Measurements from ENCODE around the gene CHST10.

CHST10 gene

DNA sequence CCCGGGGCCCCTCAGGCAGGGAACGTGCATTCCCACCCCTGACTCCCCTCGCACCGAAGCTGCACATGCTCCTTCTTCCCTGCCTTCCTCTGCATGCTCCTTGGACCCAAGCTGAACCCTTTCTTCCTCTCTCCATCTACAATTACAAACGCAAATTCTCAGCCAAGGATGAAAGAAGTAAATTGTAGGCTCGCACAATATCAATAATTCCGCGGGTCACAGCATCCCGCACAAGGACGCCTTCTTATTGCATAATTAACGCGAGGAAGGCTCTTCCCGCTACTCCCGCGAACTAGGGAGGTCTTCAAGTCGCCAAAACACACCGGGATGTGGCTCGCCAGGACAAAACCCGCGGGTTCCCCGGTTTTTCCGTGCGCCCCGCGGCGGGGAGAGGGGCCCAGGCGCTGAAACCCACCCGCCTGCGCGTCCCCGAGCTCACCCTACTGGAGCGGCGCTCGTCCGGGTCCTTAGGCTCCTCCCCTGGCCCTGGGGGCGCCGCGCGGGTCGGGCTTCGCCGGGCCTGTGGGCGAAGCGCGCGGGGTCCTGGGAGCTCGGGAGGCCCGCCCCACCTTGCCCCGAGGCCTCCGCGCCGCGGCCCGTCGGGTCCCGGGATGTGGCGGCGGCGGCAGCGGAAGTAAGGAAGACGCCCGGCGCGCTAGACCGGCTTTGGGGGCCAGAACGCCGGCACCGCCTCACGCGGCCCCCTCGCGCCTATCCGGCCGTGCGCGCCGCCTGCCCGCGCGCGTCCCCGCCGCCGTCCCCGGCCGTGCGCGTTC, at the start of gene CHST10:
Gene CHST10 (minus strand): TSS at position 734 of the 776 bp plus-strand sequence. CDS start 10,993 bp downstream, outside the sequence.
- peaks cover 0 to 19% of the 10 kb centered on the region in 2 experiments; a peak in 1 of 3 replicates for H3K36me3 ChIP-seq (ENCODE audit: control insufficient read depth in 2 of 2, insufficient read depth in 1 of 2, low read length in 2 of 2)
- no peaks in the 10 kb centered on the region for H3K9me3 ChIP-seq (ENCODE audit: control insufficient read depth, insufficient read depth, low read depth, low read length)
- ChIA-PET POLR2A (no interaction called here), CTCF (interaction anchor here (0.5 to 2.6 kb wide), 5 partner anchors 8 to 863 kb away, joined by 3 to 8 read pairs (median 3); no protein-coding TSS in a partner anchor)
- H3K27ac ChIP-seq (ENCODE audit: extremely low read depth, low read depth, low read length) = peak within 1 kb of the TSS; percentile 76
- H3K4me3 ChIP-seq (ENCODE audit: low read depth, low read length) = peak within 1 kb of the TSS; percentile 55
- no peaks in the 10 kb centered on the region for H3K4me1 ChIP-seq (ENCODE audit: control insufficient read depth, insufficient read depth, low read length)
- no peak for TF ChIP-seq ZNF785 (tag by site-specific recombination; IDR thresholded peaks at IDR 0.05)
- no peak for TF ChIP-seq ZNF266 (tag by site-specific recombination; IDR thresholded peaks at IDR 0.05; ENCODE audit: low read depth)
- TF ChIP-seq ZNF660 (tag by site-specific recombination; IDR thresholded peaks at IDR 0.05) = peak; percentile 75
- no peak for TF ChIP-seq ZNF777 (tag by site-specific recombination; IDR thresholded peaks at IDR 0.05; ENCODE audit: borderline replicate concordance)
- TF ChIP-seq ZNF837 (tag by site-specific recombination; IDR thresholded peaks at IDR 0.05) = no peak
- TF ChIP-seq BCL11A (tag by site-specific recombination; IDR thresholded peaks at IDR 0.05; ENCODE audit: low read depth) = no peak
- TF ChIP-seq ZNF335 (tag by site-specific recombination; conservative IDR thresholded peaks at IDR 0.05) = peak; percentile 77
- TF ChIP-seq ZNF16 (tag by site-specific recombination; IDR thresholded peaks at IDR 0.05; ENCODE audit: low read depth) = no peak
- TF ChIP-seq ZNF138 (tag by site-specific recombination; IDR thresholded peaks at IDR 0.05; ENCODE audit: borderline replicate concordance) = no peak
- TF ChIP-seq ZNF776 (tag by site-specific recombination; IDR thresholded peaks at IDR 0.05; ENCODE audit: borderline replicate concordance) = no peak
- 0 out of 2 replicates have a peak, but pooled peaks have one; percentile 21 for TF ChIP-seq ZNF501 (tag by site-specific recombination; IDR thresholded peaks at IDR 0.05)
- TF ChIP-seq ZNF747 (tag by site-specific recombination; IDR thresholded peaks at IDR 0.05) = no peak
- peak; percentile 13; the same call in 1 of the 2 replicates for TF ChIP-seq ZNF76 (tag by site-specific recombination; IDR thresholded peaks at IDR 0.05; ENCODE audit: borderline replicate concordance, low read depth)
- TF ChIP-seq ZNF202 (tag by site-specific recombination; IDR thresholded peaks at IDR 0.05; ENCODE audit: borderline replicate concordance) = no peak
- TF ChIP-seq ZNF623 (tag by site-specific recombination; IDR thresholded peaks at IDR 0.05) = no peak
- no peak for TF ChIP-seq EGR2 (tag by site-specific recombination; IDR thresholded peaks at IDR 0.05; ENCODE audit: low read depth)
- TF ChIP-seq ZBTB48 (tag by site-specific recombination; IDR thresholded peaks at IDR 0.05) = 0 out of 2 replicates have a peak, but pooled peaks have one; percentile 46
- TF ChIP-seq ZNF354C (tag by site-specific recombination; IDR thresholded peaks at IDR 0.05; ENCODE audit: borderline replicate concordance, low read depth) = no peak
- no peak for TF ChIP-seq ZNF423 (tag by site-specific recombination; IDR thresholded peaks at IDR 0.05)
- no peak for TF ChIP-seq ZNF548 (tag by site-specific recombination; IDR thresholded peaks at IDR 0.05)
- TF ChIP-seq, protein P1, sequence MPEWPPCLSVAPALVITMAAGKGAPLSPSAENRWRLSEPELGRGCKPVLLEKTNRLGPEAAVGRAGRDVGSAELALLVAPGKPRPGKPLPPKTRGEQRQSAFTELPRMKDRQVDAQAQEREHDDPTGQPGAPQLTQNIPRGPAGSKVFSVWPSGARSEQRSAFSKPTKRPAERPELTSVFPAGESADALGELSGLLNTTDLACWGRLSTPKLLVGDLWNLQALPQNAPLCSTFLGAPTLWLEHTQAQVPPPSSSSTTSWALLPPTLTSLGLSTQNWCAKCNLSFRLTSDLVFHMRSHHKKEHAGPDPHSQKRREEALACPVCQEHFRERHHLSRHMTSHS (tag by site-specific recombination; IDR thresholded peaks at IDR 0.05) = no peak
- peak; percentile 39; the same call in 1 of the 2 replicates for TF ChIP-seq CTCF (tag by site-specific recombination; IDR thresholded peaks at IDR 0.05)
- no peak for TF ChIP-seq ZNF37A (tag by site-specific recombination; IDR thresholded peaks at IDR 0.05)
- TF ChIP-seq, protein P2, sequence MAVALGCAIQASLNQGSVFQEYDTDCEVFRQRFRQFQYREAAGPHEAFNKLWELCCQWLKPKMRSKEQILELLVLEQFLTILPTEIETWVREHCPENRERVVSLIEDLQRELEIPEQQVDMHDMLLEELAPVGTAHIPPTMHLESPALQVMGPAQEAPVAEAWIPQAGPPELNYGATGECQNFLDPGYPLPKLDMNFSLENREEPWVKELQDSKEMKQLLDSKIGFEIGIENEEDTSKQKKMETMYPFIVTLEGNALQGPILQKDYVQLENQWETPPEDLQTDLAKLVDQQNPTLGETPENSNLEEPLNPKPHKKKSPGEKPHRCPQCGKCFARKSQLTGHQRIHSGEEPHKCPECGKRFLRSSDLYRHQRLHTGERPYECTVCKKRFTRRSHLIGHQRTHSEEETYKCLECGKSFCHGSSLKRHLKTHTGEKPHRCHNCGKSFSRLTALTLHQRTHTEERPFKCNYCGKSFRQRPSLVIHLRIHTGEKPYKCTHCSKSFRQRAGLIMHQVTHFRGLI (tag by site-specific recombination; IDR thresholded peaks at IDR 0.05) = no peak
- TF ChIP-seq, protein P3, sequence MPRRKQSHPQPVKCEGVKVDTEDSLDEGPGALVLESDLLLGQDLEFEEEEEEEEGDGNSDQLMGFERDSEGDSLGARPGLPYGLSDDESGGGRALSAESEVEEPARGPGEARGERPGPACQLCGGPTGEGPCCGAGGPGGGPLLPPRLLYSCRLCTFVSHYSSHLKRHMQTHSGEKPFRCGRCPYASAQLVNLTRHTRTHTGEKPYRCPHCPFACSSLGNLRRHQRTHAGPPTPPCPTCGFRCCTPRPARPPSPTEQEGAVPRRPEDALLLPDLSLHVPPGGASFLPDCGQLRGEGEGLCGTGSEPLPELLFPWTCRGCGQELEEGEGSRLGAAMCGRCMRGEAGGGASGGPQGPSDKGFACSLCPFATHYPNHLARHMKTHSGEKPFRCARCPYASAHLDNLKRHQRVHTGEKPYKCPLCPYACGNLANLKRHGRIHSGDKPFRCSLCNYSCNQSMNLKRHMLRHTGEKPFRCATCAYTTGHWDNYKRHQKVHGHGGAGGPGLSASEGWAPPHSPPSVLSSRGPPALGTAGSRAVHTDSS (tag by site-specific recombination; IDR thresholded peaks at IDR 0.05) = 0 out of 2 replicates have a peak, but pooled peaks have one; percentile 15
- TF ChIP-seq ZNF677 (tag by site-specific recombination; IDR thresholded peaks at IDR 0.05) = no peak
- TF ChIP-seq OSR2 (tag by site-specific recombination; IDR thresholded peaks at IDR 0.05) = no peak
- TF ChIP-seq HOXC10 (CRISPR knock-in tag; IDR thresholded peaks at IDR 0.05) = 0 out of 2 replicates have a peak, but pooled peaks have one; percentile 51
- TF ChIP-seq ZBTB8A (tag by site-specific recombination; IDR thresholded peaks at IDR 0.05) = 0 out of 2 replicates have a peak, but pooled peaks have one; percentile 14
- no peak for TF ChIP-seq MZF1 (tag by site-specific recombination; IDR thresholded peaks at IDR 0.05; ENCODE audit: borderline replicate concordance)
- TF ChIP-seq OVOL3 (tag by site-specific recombination; IDR thresholded peaks at IDR 0.05) = no peak
- TF ChIP-seq, protein P4, sequence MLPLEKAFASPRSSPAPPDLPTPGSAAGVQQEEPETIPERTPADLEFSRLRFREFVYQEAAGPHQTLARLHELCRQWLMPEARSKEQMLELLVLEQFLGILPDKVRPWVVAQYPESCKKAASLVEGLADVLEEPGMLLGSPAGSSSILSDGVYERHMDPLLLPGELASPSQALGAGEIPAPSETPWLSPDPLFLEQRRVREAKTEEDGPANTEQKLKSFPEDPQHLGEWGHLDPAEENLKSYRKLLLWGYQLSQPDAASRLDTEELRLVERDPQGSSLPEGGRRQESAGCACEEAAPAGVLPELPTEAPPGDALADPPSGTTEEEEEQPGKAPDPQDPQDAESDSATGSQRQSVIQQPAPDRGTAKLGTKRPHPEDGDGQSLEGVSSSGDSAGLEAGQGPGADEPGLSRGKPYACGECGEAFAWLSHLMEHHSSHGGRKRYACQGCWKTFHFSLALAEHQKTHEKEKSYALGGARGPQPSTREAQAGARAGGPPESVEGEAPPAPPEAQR (tag by site-specific recombination; IDR thresholded peaks at IDR 0.05) = no peak
